Cerebellar nuclear complex (tissue), 1 donor: ENCODE measurements around the gene FADS2.

Experiments used
- DNase-seq, 2 experiments: peaks; one replicate each; lab custom pipeline; 2025; lab: John Stamatoyannopoulos, UW

The FADS2 gene

GRCh38 chr11:61846362-61847020 lies 18.4 kb downstream of the FADS2 start:
- no peak for DNase-seq

- no peak for DNase-seq
Observed at GRCh38 chr11:61847914-61848581, 19.9 kb downstream of the FADS2 start.

- no peak for DNase-seq
Observed at GRCh38 chr11:61848631-61849030, 20.5 kb downstream of the FADS2 start.

DNA sequence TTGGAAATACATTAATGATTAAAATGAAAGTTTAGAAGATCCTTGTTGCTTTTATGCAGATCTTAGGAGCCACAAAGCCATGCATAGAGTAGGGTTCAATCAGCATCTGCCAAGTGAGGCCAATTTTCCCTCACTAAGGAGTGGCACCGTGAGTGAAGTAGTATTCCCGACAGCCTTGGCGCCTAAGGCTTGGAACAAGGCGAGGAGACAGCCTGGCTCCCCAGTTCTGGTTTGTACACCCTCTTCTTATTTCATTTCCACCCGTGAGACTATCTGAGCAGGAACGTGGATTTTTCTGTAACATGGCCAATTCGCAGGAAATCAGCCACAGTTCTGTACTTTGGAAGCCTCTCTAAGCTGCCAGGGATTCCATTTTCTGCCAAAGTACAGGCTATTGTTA lies 22.6 kb downstream of the FADS2 start:
- no peak for DNase-seq

DNA sequence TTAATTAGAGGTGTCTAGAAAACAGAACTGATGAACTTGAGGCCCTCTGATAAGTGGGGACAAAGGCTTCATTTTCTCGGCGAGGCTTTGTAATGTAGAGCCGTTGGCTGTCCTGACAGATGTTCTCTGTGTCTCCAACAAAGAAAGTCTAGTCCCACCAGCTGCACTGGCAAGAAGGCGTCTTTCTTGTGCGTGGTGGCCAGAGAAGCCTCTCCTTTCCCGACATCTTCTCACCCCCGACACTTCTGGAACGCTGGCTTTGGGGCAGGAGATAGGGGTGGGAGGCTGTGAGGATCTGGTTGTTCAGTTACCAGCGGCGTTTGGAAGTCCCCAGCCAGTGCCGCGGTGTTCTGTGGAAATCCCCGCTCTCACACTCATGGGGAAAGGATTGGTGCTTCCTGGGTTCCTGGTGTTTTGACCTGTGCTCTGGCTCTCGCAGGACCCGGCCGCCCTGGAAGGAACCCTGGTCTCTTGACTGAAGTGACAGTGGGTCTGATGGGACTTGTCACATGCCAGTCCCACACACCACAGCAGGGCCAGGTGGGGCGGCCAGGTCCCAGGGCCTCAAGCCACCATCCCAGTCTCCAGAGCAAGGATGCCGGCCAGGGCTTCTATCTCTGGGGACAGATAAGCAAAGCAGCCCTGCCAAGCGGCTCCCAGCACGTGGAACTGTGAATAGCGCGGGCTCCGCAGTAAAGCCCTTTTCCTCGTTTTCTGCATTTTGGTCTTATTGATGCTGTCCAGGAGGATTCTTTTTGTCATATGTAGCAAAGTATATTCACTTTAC lies 23.2 kb downstream of the FADS2 start:
- no peak for DNase-seq

DNA sequence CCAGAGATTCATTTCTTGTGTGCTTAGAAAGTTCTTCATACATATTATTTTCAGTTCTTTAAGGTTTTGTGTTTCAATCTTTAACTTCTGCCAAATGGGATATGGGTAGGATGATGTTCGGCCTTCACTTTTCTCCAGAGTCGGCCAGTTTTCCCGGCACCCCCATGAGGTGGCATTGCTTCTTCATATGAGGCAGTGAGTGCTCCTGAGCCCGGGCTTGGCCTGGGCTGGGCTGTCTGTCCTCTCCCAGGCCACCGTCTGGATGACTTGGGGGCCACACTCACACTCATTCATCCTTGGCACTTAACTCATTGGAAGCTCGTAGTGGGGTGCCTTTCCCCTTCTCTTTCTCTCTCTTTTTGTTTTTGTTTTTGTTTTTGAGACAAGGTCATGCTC lies 23.8 kb downstream of the FADS2 start:
- no peak for DNase-seq

DNA sequence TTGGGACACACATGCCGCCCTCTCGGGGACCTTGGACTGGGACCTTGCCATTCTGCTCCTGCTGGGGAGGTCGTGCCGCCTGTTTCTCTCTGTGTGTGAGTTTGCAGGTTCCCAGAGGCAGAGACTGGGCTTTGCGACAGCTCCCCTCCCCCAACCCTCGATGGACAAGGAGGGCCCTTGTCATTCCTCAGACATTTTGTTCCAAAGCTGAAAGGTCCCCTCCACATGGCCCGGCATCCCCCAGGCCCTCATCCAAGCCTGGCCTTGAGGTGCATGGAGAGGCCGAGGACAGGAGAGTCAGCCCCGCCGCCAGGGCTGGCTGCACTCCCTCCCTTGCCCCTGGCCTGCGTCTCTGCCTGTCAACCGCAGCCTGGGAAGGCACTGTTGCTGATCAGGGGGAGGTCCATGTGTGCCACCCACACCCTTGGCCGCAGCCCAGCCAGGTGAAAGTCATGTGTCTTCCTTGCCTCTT lies 25.6 kb downstream of the FADS2 start:
- no peak for DNase-seq

GRCh38 chr11:61854206-61854895 lies 26.3 kb downstream of the FADS2 start:
- DNase-seq = no peak

DNA sequence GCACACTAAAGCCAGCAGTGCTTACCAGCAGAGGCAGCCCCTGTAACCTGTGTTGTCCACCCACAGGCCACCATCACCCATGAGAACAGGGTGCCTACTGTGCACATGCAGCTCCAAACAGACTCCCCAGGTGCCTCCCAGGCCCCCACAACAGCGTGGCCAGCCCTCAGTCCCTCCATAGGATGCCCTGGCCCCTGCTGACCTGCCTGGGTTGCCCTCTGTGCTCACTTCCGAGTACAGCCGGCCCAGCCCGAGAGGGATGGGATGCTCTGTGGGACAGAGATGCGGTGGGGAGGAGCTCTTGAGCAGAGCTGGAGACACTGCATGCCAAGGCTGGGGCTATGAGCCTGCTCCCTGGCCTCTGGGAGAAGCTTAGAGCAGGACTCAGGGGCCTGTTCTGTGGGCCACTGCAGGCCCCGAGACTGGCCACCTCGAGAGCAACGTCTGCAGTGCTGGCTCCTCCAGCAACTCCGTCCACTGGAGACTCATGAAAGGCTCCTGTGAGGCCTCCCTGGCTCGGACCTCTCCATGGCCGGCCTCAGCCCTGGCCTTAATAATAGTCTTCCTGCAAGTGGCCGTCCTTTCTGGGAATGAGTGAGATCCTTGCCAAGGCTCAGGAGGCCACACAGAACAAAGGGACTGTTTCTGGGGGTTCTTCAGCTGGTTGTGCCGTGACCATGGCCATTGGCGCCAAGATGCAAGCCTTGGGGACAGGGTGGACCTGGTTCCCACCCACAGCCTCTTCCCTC lies 27.0 kb downstream of the FADS2 start:
- no peak for DNase-seq

DNA sequence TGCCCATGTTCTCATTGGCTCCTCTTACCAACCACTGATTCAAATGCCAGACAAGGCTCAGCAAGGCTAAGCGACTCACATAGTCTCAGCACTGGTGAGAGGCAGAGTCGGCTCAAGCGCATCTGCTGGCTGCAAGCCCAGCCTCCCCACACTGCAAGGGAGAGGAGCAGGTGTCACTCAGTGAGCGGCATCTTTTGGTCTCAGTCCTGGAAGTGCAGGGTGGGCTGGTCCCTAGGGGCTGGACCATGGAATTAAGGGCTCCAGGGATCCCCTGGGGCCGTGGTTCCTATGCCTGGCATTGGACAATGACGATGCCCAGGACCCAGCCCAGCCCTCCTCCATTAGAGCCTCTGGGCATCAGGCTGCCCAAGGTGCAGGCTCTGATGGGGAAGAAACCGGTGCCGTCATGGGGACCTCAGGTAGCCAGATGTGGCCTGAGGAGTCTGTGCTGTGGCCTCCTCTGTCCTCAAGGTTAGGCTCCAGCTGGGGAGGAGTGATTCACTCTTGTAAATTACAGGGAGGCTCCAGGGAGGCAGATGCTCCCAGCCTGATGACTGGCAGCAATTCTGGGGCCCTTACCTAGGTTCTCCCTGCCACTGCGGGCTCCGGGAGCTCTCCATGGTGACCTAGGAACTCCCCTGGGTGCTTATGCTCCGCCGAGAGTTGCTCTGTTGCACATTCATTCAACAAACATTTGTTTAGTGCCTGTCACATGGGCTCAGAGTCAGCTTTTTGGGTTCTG lies 28.0 kb downstream of the FADS2 start:
- DNase-seq = no peak

- no peak for DNase-seq
Observed at GRCh38 chr11:61860054-61860903, 32.2 kb downstream of the FADS2 start.

DNA sequence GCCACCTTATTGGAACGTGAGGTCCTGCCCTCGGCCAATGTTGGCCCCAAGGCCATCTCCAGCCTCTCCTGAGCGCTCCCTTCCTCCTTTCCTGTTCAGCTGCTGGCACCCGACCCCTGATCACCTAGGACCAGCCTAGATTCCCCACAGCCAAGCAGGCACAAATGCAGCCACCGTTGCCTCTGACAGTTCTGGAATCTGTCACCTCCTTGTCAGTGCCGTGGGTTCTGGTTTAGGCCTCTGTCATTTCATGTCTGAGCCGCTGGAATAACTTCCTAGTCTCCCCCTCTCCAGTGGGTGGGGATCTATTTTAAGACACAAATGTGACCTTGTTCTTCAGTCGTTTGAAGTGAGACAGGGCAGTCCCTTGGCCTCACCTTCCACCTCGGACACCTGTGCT lies 33.5 kb downstream of the FADS2 start:
- DNase-seq = no peak

GRCh38 chr11:61862714-61863547 lies 34.8 kb downstream of the FADS2 start:
- no peak for DNase-seq

- no peak for DNase-seq
Observed at GRCh38 chr11:61863548-61864081, 35.5 kb downstream of the FADS2 start.

DNA sequence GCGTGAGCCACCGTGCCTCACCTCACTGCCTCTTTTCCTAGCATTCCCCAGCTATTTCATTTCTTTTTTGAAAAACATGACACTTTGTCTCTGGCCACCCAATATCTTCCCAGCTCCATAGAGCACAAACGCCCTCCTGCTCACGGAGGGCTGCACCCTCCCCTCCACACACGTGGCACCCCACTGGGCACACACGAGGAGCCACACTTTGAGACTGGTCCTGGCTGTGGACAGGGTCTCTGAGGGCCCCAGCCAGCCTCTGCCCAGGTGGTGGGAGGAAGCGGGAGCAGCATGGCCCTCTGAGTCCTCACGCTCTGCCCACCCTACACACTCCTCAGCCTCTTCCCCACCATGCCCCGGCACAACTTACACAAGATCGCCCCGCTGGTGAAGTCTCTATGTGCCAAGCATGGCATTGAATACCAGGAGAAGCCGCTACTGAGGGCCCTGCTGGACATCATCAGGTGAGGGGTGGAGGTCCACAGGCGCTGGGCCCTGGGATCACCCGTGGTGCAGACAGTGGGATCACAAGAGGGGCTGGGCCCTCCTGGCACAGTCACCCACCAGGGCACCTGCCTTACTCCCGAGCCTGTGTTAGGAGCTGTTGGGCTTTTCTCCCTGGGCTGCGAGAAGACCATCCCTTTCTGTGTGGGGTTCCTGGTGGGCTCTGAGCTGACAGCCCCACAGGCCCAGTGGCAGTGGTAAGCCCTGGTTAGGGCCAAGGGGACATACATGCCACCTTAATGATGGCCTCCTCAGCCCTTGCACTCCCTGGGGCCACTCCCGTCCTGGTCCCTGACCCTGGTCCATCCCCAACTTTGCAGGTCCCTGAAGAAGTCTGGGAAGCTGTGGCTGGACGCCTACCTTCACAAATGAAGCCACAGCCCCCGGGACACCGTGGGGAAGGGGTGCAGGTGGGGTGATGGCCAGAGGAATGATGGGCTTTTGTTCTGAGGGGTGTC lies 37.0 kb downstream of the FADS2 start:
- no peak for DNase-seq

DNA sequence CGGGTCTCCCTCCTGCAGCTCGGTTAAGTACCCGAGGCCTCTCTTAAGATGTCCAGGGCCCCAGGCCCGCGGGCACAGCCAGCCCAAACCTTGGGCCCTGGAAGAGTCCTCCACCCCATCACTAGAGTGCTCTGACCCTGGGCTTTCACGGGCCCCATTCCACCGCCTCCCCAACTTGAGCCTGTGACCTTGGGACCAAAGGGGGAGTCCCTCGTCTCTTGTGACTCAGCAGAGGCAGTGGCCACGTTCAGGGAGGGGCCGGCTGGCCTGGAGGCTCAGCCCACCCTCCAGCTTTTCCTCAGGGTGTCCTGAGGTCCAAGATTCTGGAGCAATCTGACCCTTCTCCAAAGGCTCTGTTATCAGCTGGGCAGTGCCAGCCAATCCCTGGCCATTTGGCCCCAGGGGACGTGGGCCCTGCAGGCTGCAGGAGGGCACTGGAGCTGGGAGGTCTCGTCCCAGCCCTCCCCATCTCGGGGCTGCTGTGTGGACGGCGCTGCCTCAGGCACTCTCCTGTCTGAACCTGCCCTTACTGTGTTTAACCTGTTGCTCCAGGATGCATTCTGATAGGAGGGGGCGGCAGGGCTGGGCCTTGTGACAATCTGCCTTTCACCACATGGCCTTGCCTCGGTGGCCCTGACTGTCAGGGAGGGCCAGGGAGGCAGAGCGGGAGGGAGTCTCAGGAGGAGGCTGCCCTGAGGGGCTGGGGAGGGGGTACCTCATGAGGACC lies 38.3 kb downstream of the FADS2 start:
- DNase-seq = no peak

DNA sequence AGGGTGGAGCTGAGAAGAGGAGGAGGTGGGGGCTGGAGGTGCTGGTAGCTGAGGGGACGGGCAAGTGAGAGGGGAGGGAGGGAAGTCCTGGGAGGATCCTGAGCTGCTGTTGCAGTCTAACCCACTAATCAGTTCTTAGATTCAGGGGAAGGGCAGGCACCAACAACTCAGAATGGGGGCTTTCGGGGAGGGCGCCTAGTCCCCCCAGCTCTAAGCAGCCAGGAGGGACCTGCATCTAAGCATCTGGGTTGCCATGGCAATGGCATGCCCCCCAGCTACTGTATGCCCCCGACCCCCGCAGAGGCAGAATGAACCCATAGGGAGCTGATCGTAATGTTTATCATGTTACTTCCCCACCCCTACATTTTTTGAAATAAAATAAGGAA lies 38.9 kb downstream of the FADS2 start:
- DNase-seq = no peak
